Measurements from ENCODE around the gene HSD11B1. TPM values are rescaled to one million over a fixed set of nuclear protein-coding genes. Genes with fewer than 3 reads are reported as not detected.

The HSD11B1 gene
- total RNA-seq, 1 donor from 2014 or later = not detected

DNA sequence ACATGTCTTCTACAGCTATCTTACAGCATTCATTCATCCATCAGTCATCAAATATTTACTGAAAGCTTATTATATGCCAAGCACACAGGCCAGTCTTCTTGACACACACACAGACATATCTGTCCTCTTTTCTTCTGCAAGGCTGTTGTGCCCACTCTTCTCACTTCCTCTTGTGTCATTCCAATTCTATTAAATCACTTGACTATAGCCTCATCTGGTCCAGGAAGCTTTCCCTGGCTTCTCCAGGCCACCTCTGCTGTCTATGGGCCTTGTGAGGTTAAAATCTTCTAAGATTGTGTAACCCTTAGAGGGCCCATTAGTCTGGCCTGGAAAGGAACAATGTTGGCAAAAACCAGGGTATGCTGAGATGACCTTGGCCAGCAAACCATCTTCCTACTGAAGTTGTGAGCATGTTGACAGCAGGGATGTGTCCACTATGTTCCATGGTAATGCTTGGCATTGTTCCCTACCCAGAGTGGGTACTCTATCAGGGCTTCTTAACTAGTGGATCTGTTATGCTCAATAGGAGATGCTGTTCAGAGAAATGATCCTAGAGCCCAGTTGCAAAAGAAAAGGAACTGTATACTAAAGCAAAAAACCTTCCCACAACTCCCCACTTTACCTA, 56.5 kb downstream of the HSD11B1 start:
- H3K27me3 Mint-ChIP-seq (ENCODE audit: low read depth) = peaks cover 27% of the 10 kb centered on the region
- no peak for TF ChIP-seq CTCF (conservative IDR thresholded peaks at IDR 0.05)
- H3K9me3 Mint-ChIP-seq = no peaks in the 10 kb centered on the region
- no peak for DNase-seq (ENCODE audit: low read depth, low spot score)
- H3K27ac Mint-ChIP-seq (ENCODE audit: unreplicated experiment) = no peak overlapping the region
- no peaks in the 10 kb centered on the region for H3K36me3 Mint-ChIP-seq (ENCODE audit: low read depth)
- no peaks in the 10 kb centered on the region for H3K4me1 Mint-ChIP-seq
- H3K4me3 Mint-ChIP-seq = no peak overlapping the region

DNA sequence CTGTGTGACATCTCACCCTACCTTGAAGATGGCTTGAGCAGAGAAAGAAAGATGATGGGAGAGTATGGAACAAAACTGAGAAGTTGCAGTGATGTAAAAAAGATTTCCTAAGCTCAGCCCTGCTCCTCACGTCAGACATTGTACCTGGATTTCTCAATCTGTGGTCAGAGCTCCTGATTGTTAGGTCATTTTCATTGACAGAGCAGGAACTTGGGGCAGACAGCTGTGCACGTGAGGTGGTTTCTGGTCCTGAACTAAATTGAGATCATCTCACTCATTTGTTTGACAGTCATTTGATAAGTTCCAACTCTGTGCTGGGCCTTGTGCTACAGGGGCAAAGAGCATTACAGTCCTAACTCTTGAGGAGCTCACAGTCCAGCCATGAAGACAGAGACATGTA, 61.4 kb downstream of the HSD11B1 start:
- TF ChIP-seq CTCF (conservative IDR thresholded peaks at IDR 0.05) = no peak
- no peaks in the 10 kb centered on the region for H3K36me3 Mint-ChIP-seq (ENCODE audit: low read depth)
- no peak overlapping the region for H3K4me3 Mint-ChIP-seq
- no peaks in the 10 kb centered on the region for H3K9me3 Mint-ChIP-seq
- peaks cover 9% of the 10 kb centered on the region for H3K4me1 Mint-ChIP-seq
- no peak overlapping the region for H3K27ac Mint-ChIP-seq (ENCODE audit: unreplicated experiment)
- DNase-seq (ENCODE audit: low read depth, low spot score) = no peak
- peaks cover 18% of the 10 kb centered on the region for H3K27me3 Mint-ChIP-seq (ENCODE audit: low read depth)

GRCh38 chr1:209767096-209767495, 62.5 kb downstream of the HSD11B1 start:
- peaks cover 9% of the 10 kb centered on the region for H3K4me1 Mint-ChIP-seq
- no peak overlapping the region for H3K27ac Mint-ChIP-seq (ENCODE audit: unreplicated experiment)
- H3K4me3 Mint-ChIP-seq = no peak overlapping the region
- no peak for DNase-seq (ENCODE audit: low read depth, low spot score)
- TF ChIP-seq CTCF (conservative IDR thresholded peaks at IDR 0.05) = no peak
- H3K9me3 Mint-ChIP-seq = no peaks in the 10 kb centered on the region
- peaks cover 11% of the 10 kb centered on the region for H3K27me3 Mint-ChIP-seq (ENCODE audit: low read depth)
- no peaks in the 10 kb centered on the region for H3K36me3 Mint-ChIP-seq (ENCODE audit: low read depth)

DNA sequence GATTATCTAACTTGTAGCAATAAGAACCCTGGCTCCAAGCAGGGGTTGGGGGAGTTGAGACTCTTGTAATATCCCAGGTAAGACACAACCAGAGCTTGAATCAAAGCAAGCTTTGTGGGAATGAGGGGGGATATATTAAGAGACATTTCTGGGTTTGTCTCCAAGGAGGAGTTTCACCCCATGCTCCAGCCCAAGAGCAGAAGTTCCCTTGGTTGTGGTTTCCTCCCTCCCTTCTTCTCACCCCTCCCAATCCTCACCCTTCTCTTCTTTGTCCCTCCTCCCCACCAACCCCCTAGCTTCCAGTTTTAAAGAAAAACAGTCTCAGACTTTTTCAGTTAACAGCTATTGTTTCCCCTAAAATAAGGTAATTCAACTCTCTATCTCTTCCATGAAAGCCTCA, 63.1 kb downstream of the HSD11B1 start:
- H3K9me3 Mint-ChIP-seq = no peaks in the 10 kb centered on the region
- no peak for DNase-seq (ENCODE audit: low read depth, low spot score)
- H3K27me3 Mint-ChIP-seq (ENCODE audit: low read depth) = peaks cover 6% of the 10 kb centered on the region
- H3K27ac Mint-ChIP-seq (ENCODE audit: unreplicated experiment) = no peak overlapping the region
- no peak for TF ChIP-seq CTCF (conservative IDR thresholded peaks at IDR 0.05)
- no peak overlapping the region for H3K4me3 Mint-ChIP-seq
- H3K4me1 Mint-ChIP-seq = peaks cover 9% of the 10 kb centered on the region
- no peaks in the 10 kb centered on the region for H3K36me3 Mint-ChIP-seq (ENCODE audit: low read depth)

DNA sequence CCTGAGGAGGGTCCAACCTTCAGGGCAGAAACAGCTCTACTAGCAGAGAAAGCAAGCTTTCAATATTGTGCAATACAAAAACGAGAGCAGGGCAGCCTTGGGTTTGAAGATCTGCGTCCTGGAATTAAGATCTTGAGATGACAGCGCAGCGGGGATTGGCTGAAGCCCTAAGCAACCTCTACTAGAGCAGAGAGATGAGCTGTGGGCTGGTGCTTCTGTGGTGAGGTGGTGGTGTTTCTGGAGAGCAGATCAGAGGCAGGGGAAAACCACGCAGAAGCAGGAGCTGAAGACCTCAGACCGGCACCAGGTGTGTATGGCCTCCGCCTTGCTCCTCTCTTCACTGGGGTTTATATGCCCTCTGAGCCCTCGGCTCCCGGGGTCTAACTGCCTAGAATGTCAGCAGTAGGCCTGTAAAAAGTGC, 63.7 kb downstream of the HSD11B1 start:
- no peaks in the 10 kb centered on the region for H3K9me3 Mint-ChIP-seq
- H3K27me3 Mint-ChIP-seq (ENCODE audit: low read depth) = peaks cover 2% of the 10 kb centered on the region
- TF ChIP-seq CTCF (conservative IDR thresholded peaks at IDR 0.05) = no peak
- H3K27ac Mint-ChIP-seq (ENCODE audit: unreplicated experiment) = no peak overlapping the region
- no peaks in the 10 kb centered on the region for H3K36me3 Mint-ChIP-seq (ENCODE audit: low read depth)
- DNase-seq (ENCODE audit: low read depth, low spot score) = no peak
- peaks cover 9% of the 10 kb centered on the region for H3K4me1 Mint-ChIP-seq
- H3K4me3 Mint-ChIP-seq = no peak overlapping the region
